CD4-positive, alpha-beta T cell treated with Interferon gamma for 1 hour (primary cell): Measurements from ENCODE around the gene PCDHA5.
"Not testable (repeated sequence)": the region's sequence is repeated elsewhere in the genome, so short reads cannot be mapped to it uniquely, and the experiment has no call there.

Source experiments
- DNase-seq: peaks from one replicate; pipeline ENCODE4 v3.0.0-alpha.2; 2020

PCDHA5 gene

DNA sequence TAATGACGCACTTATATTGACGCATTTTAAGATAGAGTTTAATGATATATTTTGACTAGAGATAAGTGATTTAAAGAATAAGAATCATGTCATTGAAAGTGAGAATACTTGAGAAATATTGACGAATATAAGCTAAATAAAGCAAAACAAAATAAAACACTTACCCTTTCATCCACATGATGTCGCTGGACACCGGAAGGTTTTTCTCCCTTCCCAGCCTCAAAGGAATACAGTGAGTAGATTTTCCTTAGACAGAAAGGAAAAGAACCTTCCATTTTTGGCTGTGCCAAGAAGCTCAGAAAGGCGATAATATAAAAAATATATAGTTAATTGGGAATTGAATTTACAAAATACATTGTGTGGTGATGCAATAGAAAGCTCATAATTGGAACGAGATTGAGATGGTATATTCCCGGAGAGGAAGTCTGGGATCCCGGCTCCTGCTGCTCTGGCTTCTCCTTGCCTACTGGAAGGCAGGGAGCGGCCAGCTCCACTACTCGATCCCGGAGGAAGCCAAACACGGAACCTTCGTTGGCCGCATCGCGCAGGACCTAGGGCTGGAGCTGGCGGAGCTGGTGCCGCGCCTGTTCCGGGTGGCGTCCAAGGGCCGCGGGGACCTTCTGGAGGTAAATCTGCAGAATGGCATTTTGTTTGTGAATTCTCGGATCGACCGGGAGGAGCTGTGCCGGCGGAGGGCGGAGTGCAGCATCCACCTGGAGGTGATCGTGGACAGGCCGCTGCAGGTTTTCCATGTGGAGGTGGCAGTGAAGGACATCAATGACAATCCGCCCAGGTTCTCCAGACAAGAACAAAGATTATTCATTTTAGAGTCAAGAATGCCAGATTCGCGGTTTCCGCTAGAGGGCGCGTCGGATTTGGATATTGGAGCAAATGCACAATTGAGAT lies at the start of gene PCDHA5:
PCDHA5 (plus strand) TSS at position 239 of the 906 bp plus-strand sequence.
- no peak for DNase-seq

DNA sequence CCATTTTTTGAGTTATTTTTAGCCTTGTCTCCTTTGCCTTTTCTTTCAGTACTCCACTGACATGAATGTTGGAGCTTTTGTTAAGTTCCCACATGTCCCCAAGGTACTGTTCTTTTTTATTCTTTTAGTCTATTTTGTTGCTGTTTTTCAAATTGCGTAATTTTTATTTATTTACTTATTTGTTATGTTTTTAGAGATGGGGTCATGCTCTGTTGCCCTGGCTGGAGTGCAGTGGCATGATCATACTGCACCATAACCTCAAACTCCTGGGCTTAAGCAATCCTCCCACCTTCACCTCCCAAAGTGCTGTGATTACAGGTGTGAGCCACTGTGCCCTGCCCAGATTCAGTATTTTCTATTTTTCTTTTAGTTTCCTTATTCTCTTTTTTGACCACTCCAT lies 40.9 kb upstream of the PCDHA5 start:
- no peak for DNase-seq

DNA sequence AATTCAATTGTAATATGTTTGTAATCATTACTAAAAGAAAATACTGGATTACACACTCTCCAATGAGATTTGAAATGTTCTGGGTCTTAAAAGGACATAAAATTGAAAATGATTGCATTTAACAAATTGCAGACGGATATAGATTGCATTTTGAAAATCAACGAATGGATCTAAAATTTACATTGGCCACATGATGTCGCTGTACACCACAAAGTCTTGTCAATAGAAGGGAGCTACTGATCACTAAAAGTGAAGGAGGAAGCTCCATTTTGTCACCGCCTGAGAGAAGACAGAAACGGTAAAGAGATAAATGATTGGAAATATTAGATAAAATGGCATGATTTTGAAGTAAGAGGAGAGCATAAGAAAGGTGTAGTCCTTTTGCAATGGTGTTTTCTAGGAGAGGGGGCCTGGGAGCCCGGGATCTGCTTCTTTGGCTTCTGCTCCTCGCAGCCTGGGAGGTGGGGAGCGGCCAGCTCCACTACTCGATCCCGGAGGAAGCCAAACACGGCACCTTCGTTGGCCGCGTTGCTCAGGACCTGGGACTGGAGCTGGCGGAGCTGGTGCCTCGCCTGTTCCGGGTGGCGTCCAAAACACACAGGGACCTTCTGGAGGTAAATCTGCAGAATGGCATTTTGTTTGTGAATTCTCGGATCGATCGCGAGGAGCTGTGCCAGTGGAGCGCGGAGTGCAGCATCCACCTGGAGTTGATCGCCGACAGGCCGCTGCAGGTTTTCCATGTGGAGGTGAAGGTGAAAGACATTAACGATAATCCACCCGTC lies 35.3 kb upstream of the PCDHA5 start, which contains the start of gene PCDHA1:
PCDHA1 (plus strand) TSS at position 236 of the 782 bp plus-strand sequence.
- DNase-seq = no peak

DNA sequence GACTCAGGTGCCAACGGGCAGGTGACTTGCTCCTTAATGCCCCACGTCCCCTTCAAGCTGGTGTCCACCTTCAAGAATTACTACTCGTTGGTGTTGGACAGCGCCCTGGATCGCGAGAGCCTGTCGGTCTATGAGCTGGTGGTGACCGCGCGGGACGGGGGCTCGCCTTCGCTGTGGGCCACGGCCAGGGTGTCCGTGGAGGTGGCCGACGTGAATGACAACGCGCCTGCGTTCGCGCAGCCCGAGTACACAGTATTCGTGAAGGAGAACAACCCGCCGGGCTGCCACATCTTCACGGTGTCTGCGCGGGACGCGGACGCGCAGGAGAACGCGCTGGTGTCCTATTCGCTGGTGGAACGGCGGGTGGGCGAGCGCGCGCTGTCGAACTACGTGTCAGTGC lies 34.0 kb upstream of the PCDHA5 start:
- not testable (repeated sequence) for DNase-seq

DNA sequence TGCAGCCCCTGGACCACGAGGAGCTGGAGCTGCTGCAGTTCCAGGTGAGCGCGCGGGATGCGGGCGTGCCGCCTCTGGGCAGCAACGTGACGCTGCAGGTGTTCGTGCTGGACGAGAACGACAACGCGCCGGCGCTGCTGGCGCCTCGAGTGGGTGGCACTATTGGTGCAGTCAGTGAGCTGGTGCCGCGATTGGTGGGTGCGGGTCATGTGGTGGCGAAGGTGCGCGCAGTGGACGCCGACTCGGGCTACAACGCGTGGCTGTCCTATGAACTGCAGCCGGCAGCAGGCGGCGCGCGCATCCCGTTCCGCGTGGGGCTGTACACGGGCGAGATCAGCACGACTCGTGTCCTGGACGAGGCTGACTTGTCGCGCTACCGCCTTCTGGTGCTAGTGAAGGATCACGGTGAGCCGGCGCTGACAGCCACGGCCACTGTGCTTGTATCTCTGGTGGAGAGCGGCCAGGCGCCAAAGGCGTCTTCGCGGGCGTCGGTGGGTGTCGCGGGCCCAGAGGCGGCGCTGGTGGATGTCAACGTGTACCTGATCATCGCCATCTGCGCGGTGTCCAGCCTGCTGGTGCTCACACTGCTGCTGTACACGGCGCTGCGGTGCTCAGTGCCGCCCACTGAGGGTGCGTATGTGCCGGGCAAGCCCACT lies 33.4 kb upstream of the PCDHA5 start:
- not testable (repeated sequence) for DNase-seq

DNA sequence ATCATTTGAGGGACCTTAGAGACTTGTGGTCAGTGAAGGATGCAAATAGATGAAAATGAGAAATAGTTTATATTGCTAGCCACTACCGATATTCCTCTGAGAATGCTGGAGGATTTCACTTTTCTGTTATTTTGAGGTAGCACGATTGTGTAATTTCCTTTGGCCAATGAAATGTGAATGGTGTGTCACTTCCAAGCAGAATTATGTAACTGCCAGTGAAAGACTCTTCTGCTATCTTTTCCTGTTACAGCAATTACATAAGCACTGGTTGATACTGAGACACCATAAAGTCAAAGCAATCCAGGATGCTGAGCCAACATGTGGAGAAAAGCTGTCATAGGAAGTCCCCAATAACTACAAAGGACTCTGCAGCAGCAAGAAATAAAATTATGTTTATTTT lies 30.3 kb upstream of the PCDHA5 start:
- no peak for DNase-seq

DNA sequence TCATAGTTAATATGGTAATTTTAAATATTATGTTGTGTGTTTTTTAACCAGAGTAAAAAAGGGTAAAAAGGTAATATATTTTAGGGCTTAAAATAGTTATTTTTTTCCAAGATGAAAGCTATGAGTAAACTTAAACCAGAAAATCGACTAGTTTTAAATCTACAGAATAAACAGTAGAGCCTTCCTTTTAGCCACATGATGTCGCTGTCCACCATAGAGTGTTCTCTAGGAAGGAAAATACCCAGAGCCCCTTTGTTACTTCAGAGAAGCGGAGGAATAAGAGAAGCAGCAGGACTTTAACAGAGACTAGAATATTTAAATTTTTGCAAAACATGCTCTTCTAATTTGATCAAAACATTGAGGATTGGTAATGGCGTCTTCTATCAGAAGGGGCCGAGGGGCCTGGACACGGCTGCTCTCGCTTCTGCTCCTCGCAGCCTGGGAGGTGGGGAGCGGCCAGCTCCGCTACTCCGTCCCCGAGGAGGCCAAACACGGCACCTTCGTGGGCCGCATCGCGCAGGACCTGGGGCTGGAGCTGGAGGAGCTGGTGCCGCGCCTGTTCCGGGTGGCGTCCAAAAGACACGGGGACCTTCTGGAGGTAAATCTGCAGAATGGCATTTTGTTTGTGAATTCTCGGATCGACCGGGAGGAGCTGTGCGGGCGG lies 26.7 kb upstream of the PCDHA5 start, which contains the start of gene PCDHA2:
PCDHA2 (plus strand) TSS at position 258 of the 664 bp plus-strand sequence.
- no peak for DNase-seq

DNA sequence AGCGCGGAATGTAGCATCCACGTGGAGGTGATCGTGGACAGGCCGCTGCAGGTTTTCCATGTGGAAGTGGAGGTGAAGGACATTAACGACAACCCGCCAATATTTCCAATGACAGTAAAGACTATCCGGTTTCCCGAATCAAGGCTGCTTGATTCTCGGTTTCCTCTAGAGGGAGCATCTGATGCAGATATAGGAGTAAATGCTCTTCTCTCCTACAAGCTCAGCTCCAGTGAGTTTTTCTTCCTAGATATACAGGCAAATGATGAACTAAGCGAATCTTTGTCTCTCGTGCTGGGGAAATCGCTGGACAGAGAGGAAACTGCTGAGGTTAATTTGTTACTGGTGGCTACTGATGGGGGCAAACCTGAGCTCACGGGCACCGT lies 26.2 kb upstream of the PCDHA5 start:
- DNase-seq = no peak

DNA sequence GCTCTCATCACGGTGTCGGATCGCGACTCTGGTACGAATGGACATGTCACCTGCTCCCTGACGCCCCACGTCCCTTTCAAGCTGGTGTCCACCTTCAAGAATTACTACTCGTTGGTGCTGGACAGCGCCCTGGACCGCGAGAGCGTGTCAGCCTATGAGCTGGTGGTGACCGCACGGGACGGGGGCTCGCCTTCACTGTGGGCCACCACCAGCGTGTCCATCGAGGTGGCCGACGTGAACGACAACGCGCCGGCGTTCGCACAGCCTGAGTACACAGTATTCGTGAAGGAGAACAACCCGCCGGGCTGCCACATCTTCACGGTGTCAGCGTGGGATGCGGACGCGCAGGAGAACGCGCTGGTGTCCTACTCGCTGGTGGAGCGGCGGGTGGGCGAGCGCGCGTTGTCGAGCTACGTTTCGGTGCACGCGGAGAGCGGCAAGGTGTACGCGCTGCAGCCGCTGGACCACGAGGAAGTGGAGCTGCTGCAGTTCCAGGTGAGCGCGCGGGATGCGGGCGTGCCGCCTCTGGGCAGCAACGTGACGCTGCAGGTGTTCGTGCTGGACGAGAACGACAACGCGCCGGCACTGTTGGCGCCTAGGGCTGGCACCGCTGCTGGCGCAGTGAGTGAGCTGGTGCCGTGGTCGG lies 25.2 kb upstream of the PCDHA5 start:
- DNase-seq = not testable (repeated sequence)

DNA sequence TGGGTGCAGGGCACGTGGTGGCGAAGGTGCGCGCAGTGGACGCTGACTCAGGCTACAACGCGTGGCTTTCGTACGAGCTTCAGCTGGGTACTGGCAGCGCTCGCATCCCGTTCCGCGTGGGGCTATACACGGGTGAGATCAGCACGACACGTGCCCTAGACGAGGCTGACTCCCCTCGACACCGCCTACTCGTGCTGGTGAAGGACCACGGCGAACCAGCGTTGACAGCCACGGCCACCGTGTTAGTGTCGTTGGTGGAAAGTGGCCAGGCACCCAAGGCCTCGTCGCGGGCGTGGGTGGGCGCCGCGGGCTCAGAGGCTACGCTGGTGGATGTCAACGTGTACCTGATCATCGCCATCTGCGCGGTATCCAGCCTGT lies 24.7 kb upstream of the PCDHA5 start:
- DNase-seq = no peak

DNA sequence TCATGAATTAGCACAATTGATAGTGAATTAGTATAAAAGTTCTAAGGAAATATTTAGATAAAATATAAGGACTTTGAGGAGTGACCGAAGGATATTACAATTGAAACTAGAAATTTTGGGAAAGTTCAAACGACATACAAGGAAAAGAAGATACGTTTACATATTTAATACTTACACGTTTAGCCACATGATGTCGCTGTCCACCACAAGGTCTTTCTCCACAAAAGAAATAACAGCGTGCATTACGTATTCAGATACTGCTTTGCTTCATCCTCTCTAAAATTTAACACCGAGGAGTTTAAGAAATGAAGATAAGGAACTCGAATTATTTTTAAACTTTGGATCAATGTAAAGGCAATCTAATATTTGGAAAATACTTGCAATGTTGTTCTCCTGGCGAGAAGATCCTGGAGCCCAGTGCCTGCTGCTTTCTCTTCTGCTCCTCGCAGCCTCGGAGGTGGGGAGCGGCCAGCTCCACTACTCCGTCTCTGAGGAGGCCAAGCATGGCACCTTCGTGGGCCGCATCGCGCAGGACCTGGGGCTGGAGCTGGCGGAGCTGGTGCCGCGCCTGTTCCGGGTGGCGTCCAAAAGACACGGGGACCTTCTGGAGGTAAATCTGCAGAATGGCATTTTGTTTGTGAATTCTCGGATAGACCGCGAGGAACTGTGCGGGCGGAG lies 20.5 kb upstream of the PCDHA5 start, which contains the start of gene PCDHA3:
PCDHA3 (plus strand) TSS at position 242 of the 678 bp plus-strand sequence.
- DNase-seq = no peak

DNA sequence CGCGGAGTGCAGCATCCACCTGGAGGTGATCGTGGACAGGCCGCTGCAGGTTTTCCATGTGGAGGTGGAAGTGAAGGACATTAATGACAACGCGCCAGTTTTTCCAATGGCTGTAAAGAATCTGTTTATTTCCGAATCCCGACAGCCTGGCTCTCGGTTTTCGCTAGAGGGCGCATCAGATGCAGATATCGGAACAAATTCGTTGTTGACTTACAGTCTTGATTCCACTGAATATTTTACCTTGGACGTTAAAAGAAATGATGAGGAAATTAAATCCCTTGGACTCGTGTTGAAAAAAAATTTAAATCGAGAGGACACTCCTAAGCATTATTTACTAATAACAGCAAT lies 19.9 kb upstream of the PCDHA5 start:
- DNase-seq = no peak

DNA sequence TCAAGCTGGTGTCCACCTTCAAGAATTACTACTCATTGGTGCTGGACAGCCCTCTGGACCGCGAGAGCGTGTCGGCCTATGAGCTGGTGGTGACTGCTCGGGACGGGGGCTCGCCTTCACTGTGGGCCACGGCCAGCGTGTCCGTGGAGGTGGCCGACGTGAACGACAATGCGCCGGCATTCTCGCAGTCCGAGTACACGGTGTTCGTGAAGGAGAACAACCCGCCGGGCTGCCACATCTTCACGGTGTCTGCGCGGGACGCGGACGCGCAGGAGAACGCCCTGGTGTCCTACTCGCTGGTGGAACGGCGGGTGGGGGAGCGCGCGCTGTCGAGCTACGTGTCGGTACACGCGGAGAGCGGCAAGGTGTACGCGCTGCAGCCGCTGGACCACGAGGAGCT lies 19.0 kb upstream of the PCDHA5 start:
- not testable (repeated sequence) for DNase-seq

DNA sequence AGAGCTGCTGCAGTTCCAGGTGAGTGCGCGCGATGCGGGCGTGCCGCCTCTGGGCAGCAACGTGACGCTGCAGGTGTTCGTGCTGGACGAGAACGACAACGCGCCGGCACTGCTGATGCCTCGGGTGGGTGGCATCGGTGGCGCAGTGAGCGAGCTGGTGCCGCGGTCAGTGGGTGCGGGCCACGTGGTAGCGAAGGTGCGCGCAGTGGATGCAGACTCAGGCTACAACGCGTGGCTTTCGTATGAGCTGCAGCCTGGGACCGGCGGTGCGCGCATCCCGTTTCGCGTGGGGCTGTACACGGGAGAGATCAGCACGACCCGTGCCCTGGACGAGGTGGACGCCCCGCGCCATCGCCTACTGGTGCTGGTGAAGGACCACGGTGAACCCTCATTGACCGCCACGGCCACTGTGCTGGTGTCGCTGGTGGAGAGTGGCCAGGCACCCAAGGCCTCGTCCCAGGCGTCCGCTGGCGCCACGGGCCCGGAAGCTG lies 18.6 kb upstream of the PCDHA5 start:
- DNase-seq = no peak

DNA sequence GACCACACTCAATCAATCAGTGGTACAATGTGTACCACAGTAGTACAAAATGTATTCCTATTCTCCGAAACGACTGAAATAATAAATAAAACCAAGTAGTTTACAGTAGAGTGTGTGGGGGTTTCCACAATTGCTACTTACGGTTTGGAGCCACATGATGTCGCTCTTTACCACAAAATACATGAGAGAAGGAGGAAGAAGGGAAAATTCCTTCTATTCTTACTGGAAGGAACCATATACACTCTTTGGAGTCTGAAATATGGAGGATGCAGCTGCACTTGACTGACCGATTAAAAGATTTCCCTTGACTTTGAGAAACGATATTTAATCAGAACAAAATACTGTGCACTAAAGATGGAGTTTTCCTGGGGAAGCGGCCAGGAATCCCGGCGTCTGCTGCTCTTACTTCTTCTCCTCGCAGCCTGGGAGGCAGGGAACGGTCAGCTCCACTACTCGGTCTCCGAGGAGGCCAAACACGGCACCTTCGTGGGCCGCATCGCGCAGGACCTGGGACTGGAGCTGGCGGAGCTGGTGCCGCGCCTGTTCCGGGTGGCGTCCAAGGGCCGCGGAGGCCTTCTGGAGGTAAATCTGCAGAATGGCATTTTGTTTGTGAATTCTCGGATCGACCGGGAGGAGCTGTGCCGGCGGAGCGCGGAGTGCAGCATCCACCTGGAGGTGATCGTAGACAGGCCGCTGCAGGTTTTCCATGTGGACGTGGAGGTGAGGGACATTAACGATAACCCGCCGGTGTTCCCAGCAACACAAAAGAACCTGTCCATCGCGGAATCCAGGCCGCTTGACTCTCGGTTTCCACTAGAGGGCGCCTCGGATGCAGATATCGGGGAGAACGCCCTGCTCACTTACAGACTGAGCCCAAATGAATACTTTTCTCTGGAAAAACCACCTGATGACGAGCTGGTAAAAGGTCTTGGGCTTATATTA lies 14.3 kb upstream of the PCDHA5 start, which contains the start of gene PCDHA4:
PCDHA4 (plus strand) TSS at position 235 of the 942 bp plus-strand sequence.
- DNase-seq = no peak

DNA sequence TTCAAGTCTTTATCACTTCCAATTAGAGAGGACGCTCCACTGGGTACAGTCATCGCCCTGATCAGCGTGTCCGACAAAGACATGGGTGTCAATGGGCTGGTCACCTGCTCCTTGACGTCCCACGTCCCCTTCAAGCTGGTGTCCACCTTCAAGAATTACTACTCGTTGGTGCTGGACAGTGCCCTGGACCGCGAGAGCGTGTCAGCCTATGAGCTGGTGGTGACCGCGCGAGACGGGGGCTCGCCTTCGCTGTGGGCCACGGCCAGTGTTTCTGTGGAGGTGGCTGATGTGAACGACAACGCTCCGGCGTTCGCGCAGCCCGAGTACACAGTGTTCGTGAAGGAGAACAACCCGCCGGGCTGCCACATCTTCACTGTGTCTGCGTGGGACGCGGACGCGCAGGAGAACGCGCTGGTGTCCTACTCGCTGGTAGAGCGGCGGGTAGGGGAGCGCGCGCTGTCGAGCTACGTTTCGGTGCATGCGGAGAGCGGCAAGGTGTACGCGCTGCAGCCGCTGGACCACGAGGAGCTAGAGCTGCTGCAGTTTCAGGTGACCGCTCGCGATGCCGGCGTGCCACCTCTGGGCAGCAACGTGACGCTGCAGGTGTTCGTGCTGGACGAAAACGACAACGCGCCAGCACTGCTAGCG lies 13.0 kb upstream of the PCDHA5 start:
- DNase-seq = not testable (repeated sequence)

DNA sequence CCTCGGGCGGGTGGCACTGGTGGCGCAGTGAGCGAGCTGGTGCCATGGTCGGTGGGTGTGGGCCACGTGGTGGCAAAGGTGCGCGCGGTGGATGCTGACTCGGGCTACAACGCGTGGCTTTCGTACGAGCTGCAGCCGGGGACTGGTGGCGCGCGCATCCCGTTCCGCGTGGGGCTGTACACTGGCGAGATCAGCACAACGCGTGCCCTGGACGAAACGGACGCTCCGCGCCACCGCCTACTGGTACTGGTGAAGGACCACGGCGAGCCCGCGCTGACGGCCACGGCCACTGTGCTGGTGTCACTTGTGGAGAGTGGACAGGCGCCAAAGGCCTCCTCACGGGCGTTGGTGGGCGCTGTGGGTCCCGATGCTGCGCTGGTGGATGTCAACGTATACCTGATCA lies 12.5 kb upstream of the PCDHA5 start:
- no peak for DNase-seq

DNA sequence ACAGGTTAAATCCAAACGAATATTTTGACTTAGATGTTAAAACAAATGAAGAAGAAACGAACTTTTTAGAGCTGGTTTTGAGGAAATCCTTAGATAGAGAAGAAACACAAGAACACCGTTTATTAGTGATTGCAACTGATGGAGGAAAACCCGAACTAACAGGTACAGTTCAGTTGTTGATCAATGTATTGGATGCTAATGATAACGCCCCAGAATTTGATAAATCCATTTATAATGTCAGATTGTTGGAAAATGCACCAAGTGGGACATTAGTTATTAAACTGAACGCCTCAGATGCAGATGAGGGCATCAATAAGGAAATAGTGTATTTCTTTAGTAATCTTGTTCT lies 842 bp downstream of the PCDHA5 start:
- DNase-seq = no peak

DNA sequence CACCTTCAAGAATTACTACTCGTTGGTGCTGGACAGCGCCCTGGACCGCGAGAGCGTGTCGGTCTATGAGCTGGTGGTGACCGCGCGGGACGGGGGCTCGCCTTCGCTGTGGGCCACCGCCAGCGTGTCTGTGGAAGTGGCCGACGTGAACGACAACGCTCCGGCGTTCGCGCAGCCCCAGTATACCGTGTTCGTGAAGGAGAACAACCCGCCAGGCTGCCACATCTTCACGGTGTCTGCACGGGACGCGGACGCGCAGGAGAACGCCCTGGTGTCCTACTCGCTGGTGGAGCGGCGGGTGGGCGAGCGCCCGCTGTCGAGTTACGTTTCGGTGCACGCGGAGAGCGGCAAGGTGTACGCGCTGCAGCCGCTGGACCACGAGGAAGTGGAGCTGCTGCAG lies 1.6 kb downstream of the PCDHA5 start:
- not testable (repeated sequence) for DNase-seq

DNA sequence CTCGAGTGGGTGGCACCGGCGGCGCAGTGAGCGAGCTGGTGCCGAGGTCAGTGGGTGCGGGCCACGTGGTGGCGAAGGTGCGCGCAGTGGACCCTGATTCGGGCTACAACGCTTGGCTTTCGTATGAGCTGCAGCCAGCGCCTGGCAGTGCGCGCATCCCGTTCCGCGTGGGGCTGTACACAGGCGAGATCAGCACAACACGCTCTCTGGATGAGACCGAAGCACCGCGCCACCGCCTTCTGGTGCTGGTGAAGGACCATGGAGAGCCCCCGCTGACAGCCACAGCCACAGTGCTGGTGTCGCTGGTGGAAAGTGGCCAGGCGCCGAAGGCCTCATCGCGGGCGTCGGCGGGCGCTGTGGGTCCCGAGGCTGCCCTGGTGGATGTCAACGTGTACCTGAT lies 2.1 kb downstream of the PCDHA5 start:
- no peak for DNase-seq
